Activated CD8-positive, alpha-beta T cell treated with anti-CD3 and anti-CD28 coated beads for 36 hours (primary cell): ENCODE results near the gene EIF4B. TPM values are rescaled to one million over a fixed set of nuclear protein-coding genes. Genes with fewer than 3 reads are reported as not detected.

Experiments
- ATAC-seq: fragments of 200-7000 bp; cut with Tn5 transposase; one replicate; pipeline ENCODE4 v1.10.0; 2021; ENCODE audit warnings: mild to moderate bottlenecking, moderate library complexity
- CTCF ChIA-PET: fragments of 350-600 bp; sonication (Branson Sonifier 250); formaldehyde crosslinking; loops from one replicate; lab custom pipeline; 2021; ENCODE audit warnings: antibody characterized with exemption; lab: Charles Lee
- POLR2A ChIA-PET: fragments of 350-600 bp; sonication (Branson Sonifier 250); formaldehyde crosslinking; loops from one replicate; lab custom pipeline; 2021; ENCODE audit warnings: antibody characterized with exemption; lab: Charles Lee
- DNase-seq: peaks from one replicate; pipeline ENCODE4 v3.0.0-alpha.2; 2020
- H3K27ac Mint-ChIP-seq: one replicate; pipeline ENCODE4 v1.8.0; 2021; ENCODE audit warnings: mild to moderate bottlenecking, mixed read lengths
- H3K27me3 Mint-ChIP-seq: one replicate; pipeline ENCODE4 v1.8.0; 2021; ENCODE audit warnings: mixed read lengths
- H3K36me3 Mint-ChIP-seq: one replicate; pipeline ENCODE4 v1.8.0; 2021; ENCODE audit warnings: low read depth, mixed read lengths
- H3K4me1 Mint-ChIP-seq: one replicate; pipeline ENCODE4 v1.8.0; 2021; ENCODE audit warnings: low read depth, mixed read lengths
- H3K4me3 Mint-ChIP-seq: one replicate; pipeline ENCODE4 v1.8.0; 2021; ENCODE audit warnings: mild to moderate bottlenecking, moderate library complexity, mixed read lengths
- H3K9me3 Mint-ChIP-seq: one replicate; pipeline ENCODE4 v1.8.0; 2021; ENCODE audit warnings: mixed read lengths
- intact Hi-C: fragments of 100-400 bp; cut with micrococcal nuclease; formaldehyde crosslinking; loops from one replicate; pipeline ENCODE4 v1.10.0; 2022
- total RNA-seq, 2 experiments: library from RNA; stranded (reverse); gene quantifications; one replicate each; pipeline ENCODE4 v1.2.3, GENCODE V29; 2021
- TF ChIP-seq, protein P1 (sequence below): fragments of 200-600 bp; IDR thresholded peaks from one replicate; pipeline ENCODE4 v1.8.0; 2022; ENCODE audit warnings: antibody characterized with exemption, mild to moderate bottlenecking

Gene EIF4B
- total RNA-seq, 2 experiments from 2014 or later, result 789 to 814 TPM

GRCh38 chr12:53059434-53060063 lies 53.3 kb downstream of the EIF4B start:
- ATAC-seq, result no peak
- no peak overlapping the region for H3K4me3 Mint-ChIP-seq
- H3K9me3 Mint-ChIP-seq, result no peaks in the 10 kb centered on the region
- H3K36me3 Mint-ChIP-seq, result no peaks in the 10 kb centered on the region
- H3K27ac Mint-ChIP-seq, result no peak overlapping the region
- TF ChIP-seq, protein P1, sequence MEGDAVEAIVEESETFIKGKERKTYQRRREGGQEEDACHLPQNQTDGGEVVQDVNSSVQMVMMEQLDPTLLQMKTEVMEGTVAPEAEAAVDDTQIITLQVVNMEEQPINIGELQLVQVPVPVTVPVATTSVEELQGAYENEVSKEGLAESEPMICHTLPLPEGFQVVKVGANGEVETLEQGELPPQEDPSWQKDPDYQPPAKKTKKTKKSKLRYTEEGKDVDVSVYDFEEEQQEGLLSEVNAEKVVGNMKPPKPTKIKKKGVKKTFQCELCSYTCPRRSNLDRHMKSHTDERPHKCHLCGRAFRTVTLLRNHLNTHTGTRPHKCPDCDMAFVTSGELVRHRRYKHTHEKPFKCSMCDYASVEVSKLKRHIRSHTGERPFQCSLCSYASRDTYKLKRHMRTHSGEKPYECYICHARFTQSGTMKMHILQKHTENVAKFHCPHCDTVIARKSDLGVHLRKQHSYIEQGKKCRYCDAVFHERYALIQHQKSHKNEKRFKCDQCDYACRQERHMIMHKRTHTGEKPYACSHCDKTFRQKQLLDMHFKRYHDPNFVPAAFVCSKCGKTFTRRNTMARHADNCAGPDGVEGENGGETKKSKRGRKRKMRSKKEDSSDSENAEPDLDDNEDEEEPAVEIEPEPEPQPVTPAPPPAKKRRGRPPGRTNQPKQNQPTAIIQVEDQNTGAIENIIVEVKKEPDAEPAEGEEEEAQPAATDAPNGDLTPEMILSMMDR, result no peak
- H3K4me1 Mint-ChIP-seq, result no peaks in the 10 kb centered on the region
- intact Hi-C loops, result no loop called here
- ChIA-PET POLR2A (interaction anchor here (1.2 to 1.6 kb wide), 2 partner anchors 12 to 39 kb away, joined by 4 to 7 read pairs; no protein-coding TSS in a partner anchor), CTCF (no interaction called here)
- no peak for DNase-seq
- H3K27me3 Mint-ChIP-seq, result no peaks in the 10 kb centered on the region

DNA sequence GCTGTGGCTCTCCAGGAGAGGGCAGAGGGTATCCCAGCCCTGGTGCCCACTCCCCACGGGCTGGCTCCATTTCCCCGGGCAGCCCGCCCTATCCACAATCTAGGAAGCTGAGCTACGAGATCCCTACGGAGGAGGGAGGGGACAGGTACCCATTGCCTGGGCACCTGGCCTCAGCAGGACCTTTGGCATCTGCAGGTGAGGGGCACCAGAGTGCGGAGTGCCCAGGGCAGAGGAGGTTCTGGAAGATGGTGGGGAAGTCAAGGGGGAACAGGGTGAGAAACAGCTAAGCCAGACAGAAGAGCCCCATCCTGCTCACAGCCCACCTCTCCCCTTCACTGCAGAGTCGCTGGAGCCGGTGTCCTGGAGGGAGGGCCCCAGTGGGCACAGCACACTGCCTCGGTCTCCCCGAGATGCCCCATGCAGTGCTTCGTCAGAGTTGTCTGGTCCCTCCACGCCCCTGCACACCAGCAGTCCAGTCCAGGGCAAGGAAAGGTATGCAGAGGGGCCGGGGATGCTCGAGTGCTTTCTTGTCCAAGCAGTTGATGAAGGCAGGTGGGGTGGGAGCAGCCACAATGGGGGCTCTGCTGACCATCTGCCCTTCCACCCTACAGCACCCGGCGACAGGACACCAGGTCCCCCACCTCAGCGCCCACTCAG lies 53.9 kb downstream of the EIF4B start:
- ATAC-seq, result no peak
- TF ChIP-seq, protein P1, result no peak
- ChIA-PET CTCF (no interaction called here), POLR2A (interaction anchor here (0.8 to 1.6 kb wide), 5 partner anchors 13 to 39 kb away, joined by 4 to 7 read pairs (median 5); no protein-coding TSS in a partner anchor)
- Mint-ChIP-seq H3K27ac (no peak overlapping the region), H3K36me3 (peaks cover 2% of the 10 kb centered on the region), H3K4me1 (no peaks in the 10 kb centered on the region), H3K4me3 (no peak overlapping the region), H3K27me3 (no peaks in the 10 kb centered on the region), H3K9me3 (no peaks in the 10 kb centered on the region)
- DNase-seq, result no peak
- intact Hi-C loops, result no loop called here

GRCh38 chr12:53060721-53061276 lies 54.5 kb downstream of the EIF4B start:
- TF ChIP-seq, protein P1, result no peak
- CTCF ChIA-PET, result interaction anchor here (0.5 to 1.6 kb wide), 3 partner anchors 20 to 56 kb away, joined by 3 to 6 read pairs (median 4); partner anchors contain the start of gene SOAT2
- ATAC-seq (no peak), DNase-seq (no peak)
- no peak overlapping the region for H3K27ac Mint-ChIP-seq
- H3K4me3 Mint-ChIP-seq, result no peak overlapping the region
- peaks cover under 1% of the 10 kb centered on the region for H3K4me1 Mint-ChIP-seq
- intact Hi-C loops, result no loop called here
- peaks cover 8% of the 10 kb centered on the region for H3K36me3 Mint-ChIP-seq
- POLR2A ChIA-PET, result interaction anchor here (0.6 to 1.8 kb wide), 6 partner anchors 10 to 42 kb away, joined by 3 to 7 read pairs (median 5); partner anchors contain the start of gene SOAT2
- H3K27me3 Mint-ChIP-seq, result no peaks in the 10 kb centered on the region
- no peaks in the 10 kb centered on the region for H3K9me3 Mint-ChIP-seq

- Mint-ChIP-seq H3K9me3 (no peaks in the 10 kb centered on the region), H3K36me3 (peaks cover 15% of the 10 kb centered on the region), H3K4me3 (no peak overlapping the region), H3K4me1 (peaks cover 7% of the 10 kb centered on the region), H3K27me3 (no peaks in the 10 kb centered on the region), H3K27ac (no peak overlapping the region)
- DNase-seq, result no peak
- peak; percentile 57 for ATAC-seq
- intact Hi-C loops, result no loop called here
- CTCF ChIA-PET, result interaction anchor here (0.5 to 1.6 kb wide), 4 partner anchors 19 to 55 kb away, joined by 3 to 6 read pairs (median 4); partner anchors contain the start of gene SOAT2
- POLR2A ChIA-PET, result interaction anchor here (0.6 to 1.8 kb wide), 6 partner anchors 10 to 286 kb away, joined by 3 to 7 read pairs (median 4); partner anchors contain the start of gene SOAT2
- TF ChIP-seq, protein P1, result peak; percentile 11
These were observed 55.3 kb downstream of the EIF4B start for GRCh38 chr12:53061404-53062010.
